ENCODE data around the gene HNRNPF.

GRCh38 chr10:43410345-43410744 is 1.4 kb upstream of the HNRNPF start:
- TF ChIP-seq CTCF (conservative IDR thresholded peaks at IDR 0.05 in 1 of 2, IDR thresholded peaks at IDR 0.05 in 1 of 2; ENCODE audit: extremely low read depth in 1 of 2, insufficient read depth in 1 of 2, low read depth in 1 of 2, low read length in 2 of 2) (no peak), EZH2 (IDR thresholded peaks at IDR 0.05; ENCODE audit: borderline replicate concordance, low read length) (no peak)
